Midbrain (tissue), 1 donor: ENCODE measurements around the gene LUZP2.

Experiments used
- DNase-seq: peaks from one replicate; lab custom pipeline; 2025; lab: John Stamatoyannopoulos, UW

LUZP2 gene

GRCh38 chr11:24716403-24716802 lies 219.6 kb downstream of the LUZP2 start:
- no peak for DNase-seq

- DNase-seq = no peak
These were observed 226.4 kb downstream of the LUZP2 start for GRCh38 chr11:24723231-24723630.

- no peak for DNase-seq
These were observed 234.7 kb downstream of the LUZP2 start for GRCh38 chr11:24731554-24731953.

- DNase-seq = no peak
These were observed 237.9 kb downstream of the LUZP2 start for GRCh38 chr11:24734742-24735237.

- no peak for DNase-seq
These were observed 242.1 kb downstream of the LUZP2 start for GRCh38 chr11:24738972-24739371.

GRCh38 chr11:24739637-24740036 lies 242.8 kb downstream of the LUZP2 start:
- no peak for DNase-seq

GRCh38 chr11:24747275-24748251 lies 250.7 kb downstream of the LUZP2 start:
- DNase-seq = no peak

- DNase-seq = no peak
These were observed 251.4 kb downstream of the LUZP2 start for GRCh38 chr11:24748261-24748660.

GRCh38 chr11:24754406-24754805 lies 257.6 kb downstream of the LUZP2 start:
- DNase-seq = no peak

GRCh38 chr11:24755260-24755839 lies 258.5 kb downstream of the LUZP2 start:
- no peak for DNase-seq

GRCh38 chr11:24759742-24760141 lies 262.9 kb downstream of the LUZP2 start:
- DNase-seq = no peak

- DNase-seq = no peak
These were observed 263.8 kb downstream of the LUZP2 start for GRCh38 chr11:24760681-24761080.

- DNase-seq = no peak
These were observed 265.2 kb downstream of the LUZP2 start for GRCh38 chr11:24762076-24762475.

- DNase-seq = no peak
These were observed 270.6 kb downstream of the LUZP2 start for GRCh38 chr11:24767411-24767810.

- no peak for DNase-seq
These were observed 276.5 kb downstream of the LUZP2 start for GRCh38 chr11:24773322-24773721.

GRCh38 chr11:24779791-24780190 lies 282.9 kb downstream of the LUZP2 start:
- DNase-seq = no peak

GRCh38 chr11:24781288-24781687 lies 284.4 kb downstream of the LUZP2 start:
- no peak for DNase-seq

GRCh38 chr11:24793479-24793878 lies 296.6 kb downstream of the LUZP2 start:
- no peak for DNase-seq

GRCh38 chr11:24794064-24794463 lies 297.2 kb downstream of the LUZP2 start:
- DNase-seq = no peak

GRCh38 chr11:24805671-24806070 lies 308.8 kb downstream of the LUZP2 start:
- no peak for DNase-seq

GRCh38 chr11:24808173-24808572 lies 311.3 kb downstream of the LUZP2 start:
- no peak for DNase-seq

- no peak for DNase-seq
These were observed 322.2 kb downstream of the LUZP2 start for GRCh38 chr11:24819006-24819405.

- no peak for DNase-seq
These were observed 323.1 kb downstream of the LUZP2 start for GRCh38 chr11:24819863-24820434.
